Measurements from ENCODE around the gene ASTN2.
"Not testable (repeated sequence)": the region's sequence is repeated elsewhere in the genome, so short reads cannot be mapped to it uniquely, and the experiment has no call there.

ASTN2 gene

DNA sequence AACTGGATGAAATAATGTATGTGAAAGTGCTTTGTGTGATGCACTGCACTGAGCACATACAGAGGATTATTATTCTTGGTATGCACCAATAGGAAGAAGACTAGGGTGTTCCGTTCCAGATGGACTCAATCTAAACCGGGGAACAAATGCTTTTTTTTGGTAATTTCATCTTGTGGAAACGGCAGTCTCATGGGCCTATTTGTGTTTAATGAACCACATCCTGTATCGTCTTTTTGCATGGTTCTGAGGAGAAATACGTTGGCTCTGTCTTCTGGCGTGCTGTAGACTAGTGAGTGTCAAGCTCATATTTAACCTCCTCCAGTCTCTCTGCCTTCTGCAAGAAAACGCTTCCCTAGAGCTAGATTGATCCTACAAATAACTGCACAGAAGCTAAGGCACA lies 697.7 kb downstream of the ASTN2 start:
- DNase-seq: no peak

DNA sequence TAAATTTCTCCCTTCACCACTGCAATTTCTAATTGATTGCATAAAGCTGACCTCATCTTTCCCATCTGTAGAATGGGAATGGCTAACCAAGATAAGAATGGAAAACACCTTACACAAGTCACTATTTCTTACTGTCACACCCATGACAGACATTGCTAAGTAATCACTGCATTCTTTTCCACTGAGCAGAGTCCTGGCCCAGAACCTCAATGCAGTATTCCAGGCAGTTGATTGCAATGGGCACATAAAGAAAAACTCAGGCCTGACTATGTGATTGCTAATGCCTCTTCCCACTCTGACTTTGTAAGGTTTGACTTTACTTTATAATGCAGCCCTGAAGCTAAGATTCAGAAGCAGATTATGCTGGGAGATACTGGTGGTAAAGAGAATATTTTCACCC lies 698.4 kb downstream of the ASTN2 start:
- no peak for DNase-seq

DNA sequence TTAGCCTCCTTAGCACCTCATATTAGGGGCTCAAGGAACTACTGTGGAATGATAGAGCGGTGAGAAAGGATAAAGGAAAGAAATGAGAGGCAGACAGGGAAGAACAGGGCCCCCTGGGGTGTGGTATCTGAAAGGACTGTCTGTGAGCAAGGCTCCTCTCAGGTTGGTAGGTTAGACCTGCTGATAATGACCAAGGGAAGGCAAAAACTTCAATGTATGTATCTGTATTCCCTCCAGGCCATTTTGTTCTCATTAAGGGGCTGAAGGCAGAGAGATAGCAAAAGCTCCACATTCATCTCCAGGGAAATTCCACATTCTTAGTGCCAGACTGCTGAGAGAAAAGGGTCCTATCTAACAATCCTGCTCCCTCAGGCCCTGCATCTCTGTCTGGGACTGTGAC lies 699.1 kb downstream of the ASTN2 start:
- DNase-seq: no peak

DNA sequence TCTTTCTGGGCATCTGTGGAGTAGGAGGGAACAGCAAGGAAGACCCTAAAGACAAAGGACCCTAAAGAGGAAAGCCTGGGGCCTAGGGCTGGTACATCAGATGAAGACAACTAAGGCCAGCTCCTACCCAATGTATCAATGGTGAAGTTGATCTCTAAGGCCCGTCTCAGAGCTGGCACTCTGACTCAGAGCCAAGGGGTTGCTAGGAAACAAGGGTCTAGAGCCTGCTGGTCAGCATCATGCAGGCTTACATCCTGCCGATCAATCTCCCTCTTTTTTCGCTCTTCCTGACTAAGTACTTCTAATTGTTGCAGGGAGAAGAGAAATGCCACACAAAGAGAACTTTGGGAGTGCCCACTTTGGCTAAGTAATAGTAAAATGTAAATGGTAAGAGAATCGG lies 701.6 kb downstream of the ASTN2 start:
- no peak for DNase-seq

DNA sequence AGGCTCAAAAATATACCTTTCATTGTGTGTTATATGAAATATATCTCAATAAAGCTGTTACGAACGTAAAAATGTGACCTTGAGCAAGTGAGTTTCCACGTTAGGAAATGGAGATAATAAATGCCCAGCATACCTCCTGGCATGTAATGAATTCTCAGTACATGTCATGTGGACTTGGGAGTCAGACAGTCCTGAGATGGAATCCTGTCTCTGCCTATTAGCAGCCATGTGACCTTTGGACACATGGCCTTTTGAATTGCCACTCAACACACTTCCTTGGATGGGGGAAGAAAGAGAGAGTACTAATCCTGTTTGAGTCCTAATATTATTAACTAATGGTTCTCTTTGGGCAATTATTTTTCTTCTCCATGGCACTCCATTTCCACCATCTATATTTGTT lies 702.1 kb downstream of the ASTN2 start:
- no peak for DNase-seq

DNA sequence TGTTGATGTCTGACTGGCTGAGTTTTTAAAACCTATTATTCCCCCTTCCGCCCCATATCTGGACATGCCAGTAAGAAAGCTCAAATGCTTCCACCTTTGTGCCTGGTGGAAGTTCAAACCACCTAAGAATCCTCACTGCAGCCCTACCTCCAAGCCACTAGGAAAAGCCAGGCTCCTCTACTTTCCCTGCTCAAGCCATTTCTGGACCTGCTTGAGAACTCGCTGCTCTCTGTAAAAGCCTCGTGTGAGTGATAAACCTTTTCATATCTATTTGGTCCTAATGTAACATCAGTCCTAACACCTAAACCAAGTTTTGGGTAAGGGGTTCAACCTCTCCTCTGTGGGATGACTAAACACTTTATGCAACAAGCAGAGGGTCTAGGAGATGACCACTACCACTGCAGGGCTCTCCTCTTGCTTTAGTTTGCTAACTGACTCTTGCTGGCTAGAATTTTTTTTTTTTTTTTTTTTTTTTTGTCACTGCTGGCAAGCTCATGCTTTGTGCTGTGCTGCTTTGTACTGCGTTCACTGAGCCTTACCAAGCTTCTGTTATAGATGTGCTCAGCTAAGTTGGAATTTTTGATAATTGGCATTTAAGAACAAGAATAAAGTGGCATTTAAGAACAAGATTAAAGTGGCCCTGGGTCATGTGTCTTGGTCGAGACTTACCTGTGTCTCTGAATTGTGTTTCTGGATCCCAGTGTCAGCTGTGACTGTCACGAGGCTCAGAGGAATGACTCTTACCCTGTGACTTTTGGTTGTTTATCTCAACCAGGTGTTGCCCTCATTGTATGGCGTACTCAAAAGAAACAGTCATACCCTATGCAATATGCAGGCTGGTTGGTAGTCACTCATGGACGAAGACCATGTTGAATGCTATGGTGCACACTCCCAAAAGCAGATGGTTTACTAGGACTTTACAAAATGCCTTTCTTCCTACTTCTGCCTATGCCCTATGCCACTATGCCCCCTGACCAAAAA lies 708.3 kb downstream of the ASTN2 start:
- DNase-seq: no peak

DNA sequence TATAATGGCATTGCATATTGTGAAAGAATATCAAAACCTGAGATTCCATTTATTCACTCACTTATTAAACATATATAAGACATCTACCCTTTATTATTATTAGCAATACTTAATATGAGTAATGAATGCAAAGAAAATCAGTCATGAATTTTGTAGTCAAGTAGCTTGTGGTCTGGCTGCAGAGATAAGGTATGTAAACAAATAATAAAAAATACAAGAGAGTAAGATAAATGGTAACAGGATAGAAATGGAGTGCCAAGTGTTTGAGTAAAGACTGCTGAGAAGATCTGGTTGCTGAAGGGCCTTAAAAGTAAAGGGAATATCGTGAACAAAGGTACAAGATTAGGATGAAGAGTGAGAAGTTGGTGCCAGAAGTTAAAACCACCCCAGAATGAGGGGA lies 709.3 kb downstream of the ASTN2 start:
- DNase-seq: no peak

DNA sequence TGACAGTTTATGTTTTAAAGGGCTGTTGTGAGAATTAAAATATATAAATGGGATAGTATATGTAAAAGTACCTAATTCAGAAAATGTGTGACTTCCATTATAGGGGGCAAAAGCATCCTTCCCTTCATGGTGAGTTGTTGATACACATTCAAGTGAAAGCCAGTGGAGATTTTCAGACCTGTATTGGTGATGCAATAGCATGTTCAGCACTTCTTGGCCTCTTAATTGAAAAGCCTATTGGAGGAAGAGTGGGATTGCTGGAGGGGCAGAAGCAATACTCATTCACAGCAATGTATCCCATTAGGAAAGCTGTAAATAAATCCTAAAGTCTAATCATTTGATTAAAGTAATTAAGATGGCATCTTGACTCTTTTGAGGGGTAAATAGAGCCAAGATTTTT lies 710.4 kb downstream of the ASTN2 start:
- no peak for DNase-seq

DNA sequence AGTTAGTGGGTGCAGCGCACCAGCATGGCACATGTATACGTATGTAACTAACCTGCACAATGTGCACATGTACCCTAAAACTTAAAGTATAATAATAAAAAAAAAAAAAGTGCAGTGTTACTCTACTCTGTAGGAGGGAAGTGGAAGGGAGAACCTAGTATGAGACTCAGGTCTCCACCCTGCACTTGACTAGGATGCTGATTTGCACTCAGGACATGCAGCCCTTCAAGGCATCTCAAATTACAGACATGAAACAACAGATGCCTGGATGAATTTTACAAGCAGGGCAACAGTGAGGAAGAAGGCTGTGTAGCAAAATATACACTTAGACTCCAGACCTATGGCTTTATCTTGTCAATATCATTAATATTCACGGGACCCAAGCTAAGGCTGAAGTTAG lies 711.2 kb downstream of the ASTN2 start:
- DNase-seq: no peak

DNA sequence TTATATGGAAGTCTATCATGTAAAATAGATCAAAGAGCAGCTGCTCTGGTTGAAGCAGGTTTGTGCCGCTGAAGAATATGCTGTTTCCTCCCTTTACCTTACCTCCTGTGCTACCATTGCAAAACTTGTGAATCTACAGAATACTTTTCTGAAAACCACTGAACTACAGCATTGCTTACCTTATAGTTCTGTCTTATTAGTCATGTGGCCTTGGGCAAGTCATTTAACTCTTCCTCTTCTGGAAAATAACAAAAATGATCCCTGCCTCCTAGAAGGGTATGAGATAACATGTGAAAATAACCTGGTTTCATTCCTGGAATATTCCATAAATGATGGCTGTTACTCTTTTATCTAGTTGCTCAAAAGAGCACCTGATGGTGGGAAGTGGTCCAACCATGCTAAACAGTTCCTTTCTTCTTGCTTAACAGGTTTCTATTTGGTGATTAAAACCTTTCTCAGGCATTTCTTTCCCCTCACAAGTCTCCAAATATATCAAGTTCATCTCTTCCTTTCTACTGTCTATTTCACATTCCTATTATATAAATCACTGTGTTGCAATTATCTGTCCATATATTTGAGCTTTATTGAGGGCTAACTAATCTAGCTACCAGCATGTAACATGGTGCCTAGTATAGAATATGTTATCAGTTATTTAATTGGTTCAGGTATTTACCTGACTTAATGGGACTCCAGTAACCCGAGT lies 712.8 kb downstream of the ASTN2 start:
- DNase-seq: no peak

DNA sequence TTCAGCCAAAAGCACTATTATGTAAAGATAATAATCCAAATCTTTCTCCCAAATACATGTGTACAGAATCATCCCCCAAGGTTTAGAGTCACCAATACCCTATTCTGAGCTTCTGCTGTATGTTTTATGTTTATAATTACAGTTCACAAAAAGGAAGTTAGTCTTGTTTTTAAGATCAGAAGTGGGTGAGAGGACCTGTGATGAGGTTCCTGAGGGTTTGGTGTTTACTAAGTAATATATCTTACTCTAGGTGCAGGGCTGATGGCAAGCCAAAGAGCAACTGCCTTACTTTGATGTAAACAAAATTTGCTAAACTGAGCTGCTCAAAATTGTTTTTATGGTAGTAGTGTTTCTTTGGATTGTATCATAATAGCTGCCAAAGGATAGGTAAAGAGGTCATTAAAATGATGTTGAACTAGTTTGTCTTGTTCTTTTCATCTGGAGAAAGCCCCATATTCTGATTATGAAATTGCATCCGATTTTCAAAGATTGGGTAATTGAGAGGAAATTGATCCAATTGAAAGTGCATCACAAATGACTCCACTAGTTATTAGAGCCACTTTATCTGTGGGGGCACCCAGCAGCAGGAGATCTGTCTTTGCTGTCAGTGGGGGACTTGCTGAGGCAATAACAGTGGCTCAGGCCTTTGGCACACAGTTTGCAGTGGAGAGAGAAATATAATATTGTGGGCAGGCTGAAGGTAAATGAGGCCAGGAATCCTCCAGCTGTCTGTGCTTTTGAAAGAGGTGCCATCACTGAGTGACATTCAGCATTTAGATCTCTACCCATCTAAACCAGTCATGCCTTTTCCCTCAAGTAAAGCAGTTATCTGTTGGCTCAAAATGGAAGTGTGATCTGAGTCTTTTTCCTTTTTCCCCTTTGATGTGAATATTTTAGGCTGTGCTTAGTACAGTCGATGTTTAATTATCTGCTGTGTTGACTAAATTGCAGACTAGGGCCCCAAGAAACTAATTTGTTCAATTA lies 713.7 kb downstream of the ASTN2 start:
- no peak for DNase-seq

DNA sequence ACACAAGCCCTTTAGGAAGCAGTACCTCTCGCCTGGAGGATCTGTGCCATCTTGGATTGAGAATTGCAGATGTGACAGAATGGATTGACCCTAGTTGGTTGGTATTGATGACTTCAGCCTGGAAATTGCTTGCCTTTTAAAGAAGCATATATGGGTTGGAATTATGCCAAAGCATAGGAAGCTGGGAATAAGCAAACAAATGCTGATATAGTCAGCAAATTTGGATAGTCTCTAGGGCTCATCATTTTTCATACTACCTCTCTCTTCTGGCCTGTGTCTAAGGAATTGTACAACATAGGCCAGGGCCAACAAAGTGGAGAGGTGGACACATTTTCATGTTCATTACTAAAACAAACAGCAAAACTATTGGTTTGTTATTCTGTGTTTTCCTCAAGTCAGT lies 714.6 kb downstream of the ASTN2 start:
- DNase-seq: no peak

DNA sequence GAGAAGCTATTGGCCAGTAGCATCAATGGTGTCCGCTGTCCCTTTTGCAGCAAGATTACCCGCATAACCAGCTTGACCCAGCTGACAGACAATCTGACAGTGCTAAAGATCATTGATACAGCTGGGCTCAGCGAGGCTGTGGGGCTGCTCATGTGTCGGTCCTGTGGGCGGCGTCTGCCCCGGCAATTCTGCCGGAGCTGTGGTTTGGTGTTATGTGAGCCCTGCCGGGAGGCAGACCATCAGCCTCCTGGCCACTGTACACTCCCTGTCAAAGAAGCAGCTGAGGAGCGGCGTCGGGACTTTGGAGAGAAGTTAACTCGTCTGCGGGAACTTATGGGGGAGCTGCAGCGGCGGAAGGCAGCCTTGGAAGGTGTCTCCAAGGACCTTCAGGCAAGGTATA lies 717.0 kb downstream of the ASTN2 start:
- no peak for DNase-seq

DNA sequence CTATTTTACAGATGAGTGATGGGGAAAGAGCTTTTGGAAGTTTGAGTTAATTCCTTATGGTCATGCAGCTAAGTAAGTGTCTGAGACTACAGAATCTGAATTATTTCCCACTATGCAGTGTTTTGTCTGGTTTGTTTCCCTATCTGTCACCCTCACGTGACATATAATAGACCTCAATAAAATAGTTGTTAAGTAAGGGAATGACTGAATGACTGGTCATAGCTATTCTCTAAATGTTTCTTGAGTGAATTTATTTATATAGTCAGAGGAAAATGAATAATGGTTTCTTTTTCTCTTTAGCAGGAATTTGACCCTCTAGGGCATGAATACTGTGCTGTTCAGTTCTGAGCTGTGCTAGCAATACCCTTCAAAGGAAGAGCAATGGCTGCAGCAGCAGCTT lies 717.5 kb downstream of the ASTN2 start:
- DNase-seq: no peak

DNA sequence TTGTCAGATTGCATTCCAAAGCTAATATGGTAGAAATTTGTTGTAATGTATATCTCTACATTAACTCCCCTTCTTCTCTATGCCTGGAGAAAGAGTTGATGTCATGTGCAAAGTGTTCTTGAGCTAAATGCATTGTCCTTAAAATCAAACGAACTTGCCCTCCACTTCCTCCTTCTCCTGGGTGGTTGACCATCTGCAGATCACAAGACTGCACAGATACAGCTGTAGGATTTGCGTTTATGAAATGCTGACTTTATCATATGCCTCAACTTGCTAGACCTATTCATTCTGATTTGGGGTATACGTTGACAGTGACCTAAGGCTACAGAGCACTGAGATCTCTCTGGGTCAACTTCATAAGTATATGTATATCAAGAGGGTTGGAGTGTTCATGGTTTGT lies 719.4 kb downstream of the ASTN2 start:
- no peak for DNase-seq

DNA sequence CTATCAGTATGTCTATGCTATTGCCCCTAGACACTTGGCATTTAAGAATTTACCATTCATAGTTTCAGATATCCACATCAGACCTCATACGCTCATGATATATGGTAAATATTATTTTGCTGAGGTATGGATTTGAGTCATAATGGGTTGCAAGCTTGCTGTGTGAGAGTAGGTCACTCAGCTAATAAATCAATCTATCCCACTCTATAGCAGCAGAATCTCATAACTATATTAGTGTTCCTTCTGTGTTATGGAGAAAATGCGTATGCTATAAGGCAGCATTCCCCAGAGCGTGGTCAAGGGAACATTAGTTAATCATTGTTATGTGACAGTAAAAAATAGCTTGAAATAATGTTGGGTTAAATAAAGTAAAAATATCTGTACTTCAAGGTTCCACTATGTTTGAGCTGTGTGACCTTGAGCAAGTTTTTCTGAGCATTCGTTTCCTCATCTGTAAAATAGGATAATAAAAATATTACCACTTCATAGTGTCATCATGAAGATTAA lies 720.0 kb downstream of the ASTN2 start:
- DNase-seq: no peak

DNA sequence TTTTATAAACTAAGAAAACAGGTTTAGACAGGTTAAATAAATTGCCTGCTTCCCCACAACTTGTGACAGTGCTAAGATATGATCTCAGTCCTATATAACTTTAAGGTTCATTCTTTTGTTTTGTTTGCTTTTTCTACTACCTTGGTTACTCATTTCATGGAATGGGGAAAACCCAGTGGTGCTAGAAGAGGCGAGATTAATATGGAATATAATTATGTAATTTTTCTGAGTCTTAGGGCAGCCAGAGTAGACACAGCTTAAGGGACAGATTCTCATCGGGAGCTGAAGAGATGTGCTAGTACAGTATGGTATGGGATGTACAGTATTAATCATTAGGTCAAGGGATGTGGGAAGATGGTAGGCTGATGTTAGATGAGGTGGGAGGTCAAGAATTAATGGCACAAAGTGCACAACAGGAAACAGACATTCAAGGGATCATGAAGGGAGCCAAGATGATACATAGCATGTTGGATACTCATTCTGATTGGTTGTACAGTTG lies 721.6 kb downstream of the ASTN2 start:
- DNase-seq: no peak

DNA sequence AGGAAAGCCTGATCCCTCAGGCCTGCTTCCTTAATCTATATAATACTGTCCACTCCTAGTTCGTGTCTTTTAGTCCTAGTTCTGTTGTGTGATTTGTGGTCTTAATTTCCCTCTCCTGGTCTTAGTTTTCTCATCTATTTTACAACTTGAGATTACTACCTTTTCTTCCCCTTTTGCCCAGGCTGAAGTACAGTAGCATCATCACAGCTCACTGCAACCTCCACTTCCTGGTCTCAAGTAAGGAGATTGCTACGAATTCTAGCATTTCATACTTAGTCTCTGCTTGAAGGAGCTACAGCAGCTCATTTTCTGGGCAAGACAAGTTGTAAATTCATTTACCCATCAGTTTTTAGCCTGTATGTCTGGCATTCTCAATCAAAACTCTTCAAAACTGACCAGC lies 722.2 kb downstream of the ASTN2 start:
- DNase-seq: no peak

DNA sequence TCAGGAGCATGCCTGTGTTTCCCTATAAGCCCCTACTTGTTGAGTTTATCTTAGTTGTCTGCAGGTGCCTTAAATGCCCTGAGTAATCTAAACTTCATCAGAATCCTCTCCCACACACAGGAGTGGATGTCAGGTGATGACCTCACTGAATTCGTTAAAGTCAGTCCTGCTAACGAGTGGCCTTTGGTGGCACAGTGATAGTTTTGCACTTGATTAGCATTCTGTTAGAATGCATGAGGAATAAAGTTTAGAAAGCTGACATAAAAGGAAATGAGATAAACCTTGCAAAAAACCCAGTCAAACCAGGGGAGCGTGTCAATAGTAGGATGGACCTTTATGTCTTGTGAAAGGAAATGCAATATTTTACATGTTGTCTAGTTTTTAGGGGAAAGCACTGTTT lies 723.2 kb downstream of the ASTN2 start:
- no peak for DNase-seq

DNA sequence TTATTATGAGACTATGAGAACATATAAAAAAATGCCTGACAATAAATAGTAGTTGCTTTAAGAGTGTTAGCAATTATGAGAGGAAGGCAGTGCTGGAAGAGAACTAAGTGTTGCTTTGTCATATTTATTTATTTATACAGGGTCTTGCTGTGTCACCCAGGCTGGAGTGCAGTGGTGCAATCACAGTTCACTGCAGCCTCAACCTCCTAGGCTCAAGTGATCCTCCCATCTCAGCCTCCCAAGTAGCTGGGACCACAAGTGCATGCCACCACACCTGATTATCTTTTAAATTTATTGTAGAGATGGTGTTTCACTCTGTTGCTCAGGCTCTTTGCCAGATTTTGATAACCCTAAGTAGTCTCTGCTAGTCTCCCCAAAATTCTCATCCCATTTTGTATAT lies 724.1 kb downstream of the ASTN2 start:
- DNase-seq: not testable (repeated sequence)

DNA sequence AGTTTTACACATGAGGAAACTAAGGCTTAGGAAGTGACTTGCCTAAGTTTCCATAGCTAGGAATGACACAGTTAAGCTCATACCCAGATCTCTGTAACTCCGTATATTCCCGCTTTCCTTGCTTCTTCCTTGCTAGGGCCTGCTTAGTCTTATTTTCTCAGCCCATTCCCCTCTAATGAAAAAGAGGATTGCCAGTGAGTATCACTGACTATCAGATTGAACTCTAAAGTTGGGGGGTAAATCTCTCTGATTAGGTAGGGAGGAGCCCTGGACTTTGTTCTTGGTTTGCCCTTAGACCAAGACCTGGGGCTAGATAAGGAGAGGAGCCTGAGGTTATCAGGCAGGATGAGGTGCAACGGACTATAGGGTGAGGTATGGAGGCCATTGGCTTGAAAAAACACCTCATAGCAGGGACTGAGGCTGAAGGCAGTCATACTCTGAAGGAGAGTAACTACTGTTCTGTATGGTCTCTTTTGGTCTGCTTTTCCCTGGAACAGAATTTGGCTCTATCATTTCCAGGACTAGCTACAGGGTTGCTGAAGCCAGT lies 725.3 kb downstream of the ASTN2 start:
- DNase-seq: no peak

DNA sequence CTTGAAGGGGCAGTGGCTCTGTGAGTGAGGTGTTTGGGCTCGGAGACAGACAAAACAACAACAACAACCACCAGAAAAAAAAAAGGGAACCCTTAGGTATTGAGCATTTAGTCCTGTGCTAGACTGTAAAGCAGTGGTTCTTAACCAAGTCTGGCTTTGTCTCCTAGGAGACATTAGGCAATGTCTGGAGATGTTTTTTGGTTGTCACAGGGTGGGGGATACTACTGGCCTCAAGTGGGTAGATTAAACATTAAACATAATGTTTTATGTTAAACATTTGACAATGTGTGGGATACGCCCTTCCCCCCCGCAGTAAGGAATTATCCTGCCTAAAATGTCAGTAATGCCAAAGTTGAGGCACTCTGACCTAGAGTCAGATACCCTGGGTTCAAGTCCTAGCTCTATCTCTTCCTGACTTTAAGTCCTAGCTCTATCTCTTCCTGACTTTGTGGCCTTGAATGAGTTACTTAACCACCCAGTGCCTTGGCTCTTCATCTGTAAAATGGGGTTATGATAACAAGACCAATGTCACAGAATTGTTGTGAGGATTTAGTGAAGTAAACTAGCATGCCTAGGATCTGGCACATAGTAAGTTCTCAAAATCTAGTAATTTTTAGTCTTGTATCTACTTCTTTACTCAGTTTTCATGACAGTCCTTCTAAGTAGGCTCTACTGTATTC lies 725.9 kb downstream of the ASTN2 start:
- DNase-seq: no peak
